NCI-H146 treated with DMSO at 0.1 percent for 48 hours (cell line): ENCODE results near the gene NAV2.
A peak's percentile ranks its signal among the peaks of the same experiment; 100 is the strongest.

ENCODE experiments used
- DNase-seq: peaks from one replicate; lab custom pipeline; 2025; ENCODE audit not compliant: unreplicated experiment; lab: John Stamatoyannopoulos, UW

NAV2 gene

GRCh38 chr11:19803506-19803998 is 90.9 kb downstream of the NAV2 start:
- DNase-seq: no peak

DNA sequence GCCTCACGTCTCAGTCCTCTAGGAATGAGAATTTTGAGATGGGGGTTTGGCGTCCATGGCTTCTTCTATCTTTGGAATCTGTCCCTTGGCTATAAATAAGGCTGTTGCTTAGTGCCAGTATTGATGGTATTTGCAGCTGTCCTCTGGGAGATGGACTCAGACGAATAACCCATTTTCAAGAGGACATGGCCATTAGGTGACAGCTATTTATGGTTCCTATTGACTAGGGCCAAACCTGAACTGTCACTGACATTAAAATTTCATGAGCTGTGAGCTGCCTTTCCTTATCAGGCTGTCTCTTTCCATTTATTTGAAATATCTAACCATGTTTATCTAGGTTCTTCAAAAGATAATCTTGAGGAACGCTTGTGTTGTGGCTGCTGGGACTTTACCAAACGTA is 92.7 kb downstream of the NAV2 start:
- DNase-seq: no peak

DNA sequence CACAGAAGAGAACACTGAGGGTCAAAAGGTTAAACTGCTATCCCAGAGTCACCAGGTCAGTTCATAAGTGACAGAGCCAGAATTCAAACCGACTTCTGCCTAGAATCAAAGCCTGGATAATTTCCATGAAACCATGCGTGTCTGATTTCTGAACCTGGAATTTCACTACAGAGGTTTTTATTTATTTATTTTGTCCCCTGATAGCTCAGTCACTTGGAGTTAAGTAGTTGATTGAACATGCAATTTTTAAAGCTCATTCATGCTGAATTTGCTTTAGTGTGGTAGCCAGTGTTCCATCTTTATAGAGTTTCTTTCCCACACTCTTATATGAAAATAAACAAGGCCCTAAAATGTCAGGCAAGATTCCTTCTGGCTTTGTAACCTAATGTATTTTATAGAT is 93.2 kb downstream of the NAV2 start:
- DNase-seq: no peak

DNA sequence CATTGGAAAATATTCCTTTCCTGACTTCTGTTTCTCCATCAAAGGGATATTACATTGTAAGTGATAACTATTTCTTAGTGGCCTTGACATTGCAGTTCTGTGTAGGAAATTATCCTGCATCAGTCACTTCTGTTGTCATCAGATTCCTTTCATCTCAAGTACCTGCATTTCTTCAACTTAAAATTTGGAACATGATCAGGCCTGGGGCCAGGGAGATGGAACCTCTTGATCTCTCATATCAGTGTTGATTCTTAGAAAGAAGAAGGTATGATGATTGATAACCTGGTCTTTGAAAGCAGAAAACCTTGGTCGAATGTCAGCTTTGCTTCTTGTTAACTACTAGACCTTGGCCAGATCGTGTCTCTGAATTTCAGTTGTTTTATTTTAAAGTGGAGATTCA is 93.6 kb downstream of the NAV2 start:
- DNase-seq: no peak

DNA sequence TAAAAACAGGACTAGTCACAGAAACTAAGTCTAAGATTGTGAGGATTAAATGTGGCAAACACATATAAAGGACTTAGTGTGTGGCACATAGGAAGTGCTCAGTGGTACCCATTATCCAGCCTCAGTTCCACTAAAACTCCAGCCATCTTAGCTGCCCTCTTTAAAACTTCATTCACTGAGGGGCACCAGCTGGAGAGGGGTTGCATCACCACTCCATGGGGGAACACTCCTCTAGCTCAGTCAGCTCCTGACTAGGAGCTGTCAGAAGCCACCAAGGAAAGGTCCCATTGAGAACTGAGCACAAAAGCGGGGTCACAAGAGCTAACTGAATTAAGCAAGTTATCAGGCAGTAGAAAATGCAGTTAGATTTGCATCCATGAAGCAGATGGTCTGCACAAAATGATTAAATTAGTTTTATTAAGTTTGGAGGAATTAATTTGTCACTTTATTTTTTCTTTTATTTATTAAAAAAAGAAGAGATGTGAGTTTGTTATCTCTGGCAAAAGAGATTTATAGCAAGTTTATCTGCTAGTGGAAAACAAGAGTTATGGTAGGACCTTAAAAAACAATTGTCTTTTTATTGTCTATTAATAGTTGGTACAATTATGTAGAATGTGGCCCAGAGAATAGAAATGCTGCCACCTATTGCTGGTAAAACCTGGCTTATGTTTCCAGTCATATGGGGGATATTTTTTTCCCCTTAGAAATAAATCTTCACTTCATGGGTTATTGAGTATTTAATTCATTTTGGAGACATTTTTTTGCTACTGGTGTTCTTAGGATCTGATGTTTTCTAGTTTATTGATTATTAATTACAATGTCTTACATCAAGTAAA is 95.7 kb downstream of the NAV2 start:
- no peak for DNase-seq

DNA sequence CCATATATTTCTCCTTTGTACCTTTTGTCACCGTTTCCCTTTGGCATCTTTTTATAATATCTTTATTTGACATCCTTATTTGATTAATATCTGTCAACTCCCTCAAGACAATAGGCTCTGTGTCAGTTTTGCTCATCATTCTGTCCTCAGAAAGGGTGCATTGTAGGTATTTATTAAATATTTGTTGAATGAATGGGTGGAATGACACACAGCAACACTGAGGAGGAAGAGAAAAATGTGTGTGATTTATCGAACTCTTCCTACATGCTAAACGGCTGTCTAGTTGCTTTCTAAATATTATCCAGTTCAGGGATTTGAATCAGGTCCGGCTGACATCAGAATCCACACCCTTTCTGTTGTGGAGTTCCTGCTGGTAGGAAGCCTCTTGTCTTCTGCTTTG is 98.2 kb downstream of the NAV2 start:
- DNase-seq: no peak

- DNase-seq: peak; percentile 77
These were observed 98.7 kb downstream of the NAV2 start for GRCh38 chr11:19811380-19811779.

GRCh38 chr11:19812096-19812495 is 99.5 kb downstream of the NAV2 start:
- no peak for DNase-seq

DNA sequence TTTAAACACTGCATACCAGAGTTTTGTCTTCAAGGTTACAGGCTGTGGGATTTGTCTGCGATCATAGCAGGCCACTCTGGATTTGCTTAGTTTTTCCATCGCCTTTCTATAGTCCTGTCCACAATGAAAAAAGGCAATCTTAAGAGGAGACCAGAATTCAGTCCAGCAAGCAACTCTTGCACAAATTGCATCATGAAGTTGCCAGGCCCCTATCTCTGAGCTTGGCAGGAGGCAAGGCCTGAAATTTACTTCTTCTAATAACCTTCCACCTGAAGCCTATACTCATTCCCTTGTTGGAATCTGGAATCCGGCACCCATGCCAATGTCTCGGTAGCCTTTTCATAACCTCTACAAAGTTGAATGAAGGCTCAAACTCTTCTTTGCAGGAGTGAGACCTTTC is 100.1 kb downstream of the NAV2 start:
- no peak for DNase-seq

GRCh38 chr11:19813158-19813879 is 100.7 kb downstream of the NAV2 start:
- no peak for DNase-seq

- DNase-seq: no peak
These were observed 101.8 kb downstream of the NAV2 start for GRCh38 chr11:19814421-19814820.

DNA sequence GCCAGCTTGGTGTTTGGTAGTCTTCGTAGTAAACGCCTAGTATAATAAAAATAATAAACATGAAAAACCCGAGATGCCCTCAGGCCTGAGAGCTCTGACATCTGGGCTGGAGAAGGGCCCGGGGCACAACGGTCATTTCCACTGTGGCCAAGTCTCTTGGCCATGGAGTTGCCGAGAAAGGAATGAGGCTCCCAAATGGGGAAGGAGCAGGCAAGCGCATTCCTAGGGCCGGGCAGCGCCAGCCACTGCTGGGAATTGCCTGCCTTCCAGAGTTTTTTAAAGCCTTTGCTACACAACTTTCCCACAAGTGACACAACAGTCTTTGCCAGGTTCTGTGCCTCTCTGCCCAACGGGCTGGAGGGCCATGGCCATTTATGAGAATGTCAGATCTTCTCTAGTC is 103.4 kb downstream of the NAV2 start:
- DNase-seq: no peak

DNA sequence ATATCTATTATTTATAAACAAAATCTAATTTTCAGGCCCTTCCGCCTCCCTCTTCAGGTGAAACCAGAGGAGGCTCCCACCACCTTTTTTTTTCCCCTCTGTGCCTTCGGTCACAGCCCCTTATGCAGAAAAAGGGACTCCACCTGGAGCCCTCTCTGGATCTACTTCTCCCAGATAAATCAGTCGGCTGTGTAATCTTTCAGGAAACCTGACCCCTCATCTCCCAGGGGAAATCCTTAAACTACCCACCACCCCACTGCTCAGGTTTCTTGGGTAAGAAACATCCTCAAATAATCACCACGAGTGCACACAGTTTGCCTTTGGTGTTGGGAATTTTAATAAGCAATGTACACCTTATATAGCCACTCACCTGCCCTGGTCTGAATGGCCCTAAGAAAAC is 104.2 kb downstream of the NAV2 start:
- no peak for DNase-seq

DNA sequence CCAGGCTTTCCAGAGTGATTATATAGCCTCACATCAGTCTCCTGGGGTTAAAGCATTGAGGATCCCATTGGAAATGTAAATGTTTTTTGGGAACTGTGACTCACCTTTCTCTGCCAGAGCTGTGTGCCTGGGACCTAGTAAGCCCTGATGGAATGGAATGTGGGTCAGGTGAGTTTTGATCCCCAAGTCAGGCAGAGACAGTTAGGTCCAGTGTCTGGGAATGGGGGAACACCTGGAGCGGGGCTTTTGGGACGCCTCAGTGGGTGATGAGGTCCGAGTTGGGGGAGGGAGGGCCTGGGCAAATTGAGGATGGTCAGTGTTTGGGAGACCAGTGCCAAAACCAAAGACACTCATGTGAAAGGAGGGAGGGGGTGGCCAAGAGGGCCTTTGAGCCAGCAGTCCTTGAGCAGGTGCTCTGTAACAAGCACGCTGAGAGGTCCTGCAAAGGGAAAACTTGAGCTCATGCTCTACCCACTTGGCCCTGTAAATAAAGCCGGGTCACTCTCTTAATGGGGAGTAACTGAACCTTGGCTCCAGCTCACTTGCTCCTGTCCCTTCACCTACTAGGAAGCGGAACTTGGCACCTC is 104.7 kb downstream of the NAV2 start:
- no peak for DNase-seq

GRCh38 chr11:19817870-19818269 is 105.2 kb downstream of the NAV2 start:
- DNase-seq: no peak

- DNase-seq: no peak
These were observed 106.0 kb downstream of the NAV2 start for GRCh38 chr11:19818619-19819018.

DNA sequence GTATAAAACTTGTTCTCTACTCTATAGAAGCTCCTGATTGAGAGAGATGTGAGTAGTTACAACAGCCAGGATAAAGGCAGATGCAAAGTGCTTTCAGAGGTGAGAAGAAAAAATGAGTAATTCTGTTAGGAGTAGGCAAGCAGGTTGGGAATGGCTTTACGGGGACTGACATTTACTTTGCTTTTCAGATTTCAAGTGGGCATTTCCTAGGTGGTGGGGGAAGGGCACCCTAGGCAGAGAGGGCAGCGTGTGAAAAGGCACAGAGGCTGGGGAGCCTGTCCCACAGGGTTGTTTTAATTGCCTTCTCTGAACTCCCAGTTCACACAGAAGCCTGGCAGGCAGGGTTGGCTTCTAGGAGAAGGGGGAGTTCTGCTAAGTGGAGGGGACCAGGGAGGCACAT is 106.5 kb downstream of the NAV2 start:
- DNase-seq: no peak

DNA sequence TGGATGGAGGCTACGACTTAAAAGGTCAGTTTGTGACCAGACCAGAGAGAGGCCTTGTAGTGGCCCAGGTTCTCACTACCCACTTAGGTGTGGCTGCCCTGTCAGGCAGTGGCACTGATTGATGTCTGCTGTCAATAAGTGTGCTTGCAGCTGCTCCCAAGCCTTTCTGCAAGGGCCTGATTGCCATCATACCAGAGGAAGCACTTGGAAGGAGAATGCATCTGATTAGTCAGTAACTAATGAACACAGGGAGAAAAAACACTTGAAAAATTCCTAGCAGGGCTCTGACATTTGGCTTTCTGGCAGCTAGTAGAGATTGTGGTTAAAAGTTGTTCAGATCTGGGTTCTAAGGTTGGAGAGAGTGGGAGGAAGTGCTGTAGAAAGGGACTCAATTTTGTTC is 107.5 kb downstream of the NAV2 start:
- DNase-seq: no peak

GRCh38 chr11:19821412-19821875 is 108.8 kb downstream of the NAV2 start:
- DNase-seq: no peak

- no peak for DNase-seq
These were observed 109.4 kb downstream of the NAV2 start for GRCh38 chr11:19821993-19822392.

- no peak for DNase-seq
These were observed 109.9 kb downstream of the NAV2 start for GRCh38 chr11:19822531-19822930.

DNA sequence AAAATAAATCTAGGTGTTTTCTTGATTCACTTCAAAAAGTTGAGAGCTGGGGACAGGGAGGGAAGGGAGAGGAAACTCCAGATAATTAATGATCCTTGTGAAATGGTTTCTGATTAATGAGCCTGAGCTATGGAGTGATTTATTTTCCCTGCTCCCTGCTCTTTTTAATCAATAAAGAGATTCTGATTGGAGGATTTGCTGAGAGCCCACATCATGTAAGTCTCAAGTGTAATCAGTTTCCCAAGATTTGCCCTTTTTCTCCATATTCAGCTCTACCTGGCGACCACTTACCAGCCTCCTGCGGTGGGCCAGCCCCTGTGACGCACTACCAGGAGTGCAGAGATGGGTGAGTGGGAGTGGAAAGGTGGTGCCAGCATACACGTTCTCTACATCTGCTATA is 114.0 kb downstream of the NAV2 start:
- no peak for DNase-seq
